ENCODE measurements around the gene GFRAL. TPM values are rescaled to one million over a fixed set of nuclear protein-coding genes. Genes with fewer than 3 reads are reported as not detected.

Gene GFRAL
- total RNA-seq, 4 donors from 2014 or later = not detected

DNA sequence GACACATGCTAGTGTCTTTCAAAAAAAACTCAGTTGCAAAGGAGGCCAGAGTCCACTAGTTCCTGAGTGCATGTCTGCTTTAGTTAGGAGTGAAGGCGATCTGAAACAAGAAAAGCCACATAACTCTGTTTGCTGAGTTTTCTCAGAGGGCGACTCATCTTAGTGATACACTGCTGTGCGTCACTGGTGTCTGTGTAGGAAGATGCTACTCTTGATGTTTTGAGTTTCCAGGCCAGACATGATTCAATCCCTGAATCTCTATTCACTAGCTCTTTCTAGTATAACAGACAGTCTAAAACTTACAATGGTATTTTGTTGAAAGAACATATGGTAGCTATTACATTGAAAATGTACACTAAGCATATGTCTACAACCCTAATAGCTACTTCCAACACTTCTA, 60.9 kb downstream of the GFRAL start:
- Histone ChIP-seq H3K9me3 (no peaks in the 10 kb centered on the region), H3K4me1 (no peaks in the 10 kb centered on the region), H3K4me3 (no peak overlapping the region), H3K36me3 (no peaks in the 10 kb centered on the region), H3K27me3 (no peaks in the 10 kb centered on the region), H3K27ac (no peak overlapping the region)
- no peak for DNase-seq
- TF ChIP-seq, protein P1, sequence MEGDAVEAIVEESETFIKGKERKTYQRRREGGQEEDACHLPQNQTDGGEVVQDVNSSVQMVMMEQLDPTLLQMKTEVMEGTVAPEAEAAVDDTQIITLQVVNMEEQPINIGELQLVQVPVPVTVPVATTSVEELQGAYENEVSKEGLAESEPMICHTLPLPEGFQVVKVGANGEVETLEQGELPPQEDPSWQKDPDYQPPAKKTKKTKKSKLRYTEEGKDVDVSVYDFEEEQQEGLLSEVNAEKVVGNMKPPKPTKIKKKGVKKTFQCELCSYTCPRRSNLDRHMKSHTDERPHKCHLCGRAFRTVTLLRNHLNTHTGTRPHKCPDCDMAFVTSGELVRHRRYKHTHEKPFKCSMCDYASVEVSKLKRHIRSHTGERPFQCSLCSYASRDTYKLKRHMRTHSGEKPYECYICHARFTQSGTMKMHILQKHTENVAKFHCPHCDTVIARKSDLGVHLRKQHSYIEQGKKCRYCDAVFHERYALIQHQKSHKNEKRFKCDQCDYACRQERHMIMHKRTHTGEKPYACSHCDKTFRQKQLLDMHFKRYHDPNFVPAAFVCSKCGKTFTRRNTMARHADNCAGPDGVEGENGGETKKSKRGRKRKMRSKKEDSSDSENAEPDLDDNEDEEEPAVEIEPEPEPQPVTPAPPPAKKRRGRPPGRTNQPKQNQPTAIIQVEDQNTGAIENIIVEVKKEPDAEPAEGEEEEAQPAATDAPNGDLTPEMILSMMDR (IDR thresholded peaks at IDR 0.05) = no peak
- TF ChIP-seq POLR2A (IDR thresholded peaks at IDR 0.05) = no peak
- intact Hi-C loops (cut with DNase I) = no loop called here
- WGBS, 2 donors = 84 to 89% methylated on average over 3 of the region's 3 CpGs

DNA sequence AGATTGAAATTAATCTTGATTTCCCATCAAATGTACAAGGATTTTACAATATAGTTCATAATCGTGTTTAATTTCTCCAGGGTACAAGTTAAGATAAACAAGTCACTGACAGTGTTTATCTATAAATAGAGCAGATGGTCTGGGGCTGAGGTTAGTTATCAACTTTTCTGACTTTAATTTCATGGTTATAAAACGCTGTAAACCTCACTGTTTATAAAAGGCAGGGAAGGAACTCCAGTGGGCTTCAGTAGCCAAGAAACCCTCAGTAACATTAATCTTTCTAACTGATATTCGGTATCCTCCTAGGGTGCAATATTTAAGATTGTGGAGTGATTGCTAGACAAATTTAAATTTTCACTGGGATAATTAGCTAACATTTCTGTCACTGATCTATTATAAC, 68.6 kb downstream of the GFRAL start:
- no peaks in the 10 kb centered on the region for H3K9me3 ChIP-seq
- no peak overlapping the region for H3K27ac ChIP-seq
- H3K4me3 ChIP-seq = no peak overlapping the region
- WGBS, 2 donors = 42 to 45% methylated on average over 3 of the region's 3 CpGs
- no peaks in the 10 kb centered on the region for H3K27me3 ChIP-seq
- no peaks in the 10 kb centered on the region for H3K4me1 ChIP-seq
- TF ChIP-seq, protein P1 (IDR thresholded peaks at IDR 0.05) = no peak
- no peak for TF ChIP-seq POLR2A (IDR thresholded peaks at IDR 0.05)
- no peaks in the 10 kb centered on the region for H3K36me3 ChIP-seq
- intact Hi-C loops (cut with DNase I) = no loop called here
- DNase-seq = no peak

DNA sequence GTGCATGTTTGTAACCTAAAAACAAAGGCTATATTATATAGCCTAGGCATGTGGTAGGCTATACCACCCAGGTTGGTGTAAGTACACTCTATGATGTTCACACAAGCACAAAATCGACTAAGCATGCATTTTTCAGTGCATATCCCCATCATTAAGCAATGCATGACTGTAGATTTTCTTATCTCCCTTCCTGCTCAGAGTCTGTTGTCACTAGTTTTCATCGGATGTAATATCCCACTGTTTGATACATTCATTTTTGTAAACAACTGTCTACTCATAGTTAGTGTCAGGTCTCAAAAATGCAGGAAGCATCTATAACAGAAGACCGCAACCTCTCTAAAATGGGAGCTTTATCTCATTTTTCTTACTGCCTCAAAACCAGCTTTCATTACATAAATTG, 70.7 kb downstream of the GFRAL start:
- 58 to 60% methylated on average over 3 of the region's 3 CpGs for WGBS, 2 donors
- intact Hi-C loops (cut with DNase I) = no loop called here
- no peaks in the 10 kb centered on the region for H3K36me3 ChIP-seq
- H3K4me3 ChIP-seq = no peak overlapping the region
- no peaks in the 10 kb centered on the region for H3K4me1 ChIP-seq
- DNase-seq = no peak
- TF ChIP-seq, protein P1 (IDR thresholded peaks at IDR 0.05) = no peak
- TF ChIP-seq POLR2A (IDR thresholded peaks at IDR 0.05) = no peak
- H3K27me3 ChIP-seq = no peaks in the 10 kb centered on the region
- H3K27ac ChIP-seq = no peak overlapping the region
- no peaks in the 10 kb centered on the region for H3K9me3 ChIP-seq

DNA sequence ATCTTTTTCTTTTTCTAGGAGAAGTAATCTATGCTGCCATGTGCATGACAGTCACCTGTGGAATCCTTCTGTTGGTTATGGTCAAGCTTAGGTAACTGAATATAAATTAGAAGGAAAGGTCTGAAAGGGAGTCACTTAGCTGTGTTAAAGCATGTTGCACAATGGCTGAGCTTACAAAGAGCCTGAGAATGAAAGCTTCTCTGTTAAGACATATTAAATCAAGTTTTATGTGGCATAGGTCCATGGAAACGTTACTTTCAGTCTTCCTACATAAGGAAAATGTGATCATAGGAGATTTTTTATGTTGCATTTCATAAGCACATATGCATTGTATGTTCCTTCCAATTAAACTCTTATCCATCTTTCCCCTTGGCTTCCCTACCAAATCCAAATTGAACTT, 72.1 kb downstream of the GFRAL start:
- 9 to 15% methylated on average over 1 of the region's 1 CpG for WGBS, 2 donors
- TF ChIP-seq, protein P1 (IDR thresholded peaks at IDR 0.05) = no peak
- TF ChIP-seq POLR2A (IDR thresholded peaks at IDR 0.05) = no peak
- no peaks in the 10 kb centered on the region for H3K36me3 ChIP-seq
- H3K4me1 ChIP-seq = no peaks in the 10 kb centered on the region
- H3K4me3 ChIP-seq = no peak overlapping the region
- H3K9me3 ChIP-seq = no peaks in the 10 kb centered on the region
- no peak for DNase-seq
- no peaks in the 10 kb centered on the region for H3K27me3 ChIP-seq
- H3K27ac ChIP-seq = no peak overlapping the region
- intact Hi-C loops (cut with DNase I) = no loop called here

DNA sequence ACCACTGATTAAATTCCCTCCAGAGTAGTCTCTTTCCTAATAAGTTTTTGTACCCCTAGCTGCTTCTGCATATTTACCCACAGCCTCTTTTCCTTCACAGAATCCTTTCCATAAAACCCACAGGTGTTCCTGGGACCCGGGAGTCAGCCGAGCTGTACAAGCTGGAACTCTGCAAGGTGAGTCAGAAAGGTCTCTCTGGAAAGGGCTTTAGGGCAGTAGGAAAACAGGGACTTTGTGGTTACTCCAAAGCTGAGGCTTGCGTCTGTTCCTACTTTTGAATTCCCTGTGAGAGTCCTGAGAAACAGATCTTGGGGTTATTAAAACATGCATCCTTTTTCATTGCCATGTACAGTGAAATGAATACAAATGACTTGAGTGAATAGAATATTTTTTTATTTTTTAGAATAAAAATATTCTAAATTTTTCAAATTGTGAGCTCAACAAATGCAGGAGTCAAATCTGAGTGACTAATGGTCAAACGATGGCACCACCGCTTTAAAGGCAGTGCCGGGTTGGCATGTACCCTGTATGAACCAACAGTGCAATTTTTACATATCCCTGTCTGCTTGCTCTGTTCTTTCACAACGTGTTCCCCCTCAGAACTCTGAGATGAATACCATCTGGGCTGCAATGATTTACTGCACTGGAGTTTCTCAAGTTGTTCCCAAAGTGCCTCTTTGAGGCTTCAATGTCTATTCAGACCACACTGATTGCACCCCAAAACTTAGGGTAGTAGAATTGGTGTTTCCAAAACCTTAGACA, 78.4 kb downstream of the GFRAL start:
- intact Hi-C loops (cut with DNase I) = no loop called here
- TF ChIP-seq, protein P1 (IDR thresholded peaks at IDR 0.05) = no peak
- no peak for TF ChIP-seq POLR2A (IDR thresholded peaks at IDR 0.05)
- Histone ChIP-seq H3K9me3 (no peaks in the 10 kb centered on the region), H3K27me3 (no peaks in the 10 kb centered on the region), H3K36me3 (no peaks in the 10 kb centered on the region), H3K4me1 (no peaks in the 10 kb centered on the region), H3K4me3 (no peak overlapping the region), H3K27ac (no peak overlapping the region)
- 65 to 73% methylated on average over 7 of the region's 7 CpGs for WGBS, 2 donors
- no peak for DNase-seq

All from esophagus squamous epithelium (tissue), 5 donors.